Endothelial cell of umbilical vein (primary cell): ENCODE measurements around the gene SLC9B2. TPM values are rescaled to one million over a fixed set of nuclear protein-coding genes. Genes with fewer than 3 reads are reported as not detected.

Experiments
- BruUV-seq: library from RNA; stranded (reverse); fragments of 400-500 nt; replicated peaks from 2 replicates; lab custom pipeline; 2021; lab: Mats Ljungman, UMichigan
- CTCF ChIA-PET: fragments of 300-600, 350-600 bp; sonication (Branson Sonifier 250); formaldehyde crosslinking; loops from one replicate; lab custom pipeline; 2021; ENCODE audit warnings: antibody characterized with exemption, inconsistent platforms; lab: Charles Lee
- POLR2A ChIA-PET: fragments of 300-600, 350-600 bp; sonication (Branson Sonifier 250); formaldehyde crosslinking; loops from one replicate; lab custom pipeline; 2021; ENCODE audit warnings: antibody characterized with exemption, inconsistent platforms; lab: Charles Lee
- DNase-seq: peaks from one replicate; pipeline ENCODE4 v3.0.0-alpha.2; 2011; ENCODE audit warnings: low read depth, low spot score
- FAIRE-seq: peaks from 2 replicates; lab custom pipeline; 2011; peaks lifted over from hg19 to GRCh38; lab: Jason Lieb, UNC
- H2AFZ ChIP-seq: 2 replicates; pipeline ENCODE4 v1.6.0; 2012; ENCODE audit warnings: low read depth, low read length, control low read depth, inconsistent platforms
- H3K27ac ChIP-seq: 2 replicates; pipeline ENCODE4 v1.5.1; 2011; ENCODE audit warnings: low read depth, mild to moderate bottlenecking, control low read depth, low read length, moderate library complexity; ENCODE audit not compliant: insufficient read depth
- H3K27me3 ChIP-seq, 2 experiments: 2 replicates each; pipeline versions ENCODE4 v1.6.0 to v1.6.1; 2011; ENCODE audit warnings: low read length in 2 of 2, mixed read lengths in 1 of 2; ENCODE audit not compliant: control insufficient read depth in 2 of 2, insufficient read depth in 2 of 2
- H3K36me3 ChIP-seq, 2 experiments: 2 replicates in 1 of 2; 3 replicates in 1 of 2; pipeline ENCODE4 v1.5.1; 2011; ENCODE audit warnings: low read length in 2 of 2, mild to moderate bottlenecking in 1 of 2, moderate library complexity in 1 of 2; ENCODE audit not compliant: control insufficient read depth in 2 of 2, insufficient read depth in 2 of 2; ENCODE audit errors: extremely low read depth in 1 of 2
- H3K4me1 ChIP-seq: 3 replicates; pipeline ENCODE4 v1.5.1; 2011; ENCODE audit warnings: mild to moderate bottlenecking, low read length; ENCODE audit not compliant: control insufficient read depth, insufficient read depth; ENCODE audit errors: extremely low read depth
- H3K4me2 ChIP-seq: 2 replicates; pipeline ENCODE4 v1.6.1; 2011; ENCODE audit warnings: low read length, control low read depth, mixed read lengths; ENCODE audit not compliant: insufficient read depth
- H3K4me3 ChIP-seq, 3 experiments: fragments of 200-600 bp in 1 of 3; sonication (generic), shearing (Covaris generic) in 1 of 3; replicated peaks in 1 of 3; 2 replicates each; pipeline ENCODE4 v1.5.1; 2011 to 2016; ENCODE audit warnings: control low read depth in 3 of 3, low read length in 3 of 3, mild to moderate bottlenecking in 2 of 3, inconsistent platforms in 1 of 3, low read depth in 1 of 3, moderate library complexity in 1 of 3; ENCODE audit not compliant: insufficient read depth in 1 of 3
- H3K79me2 ChIP-seq: 2 replicates; pipeline ENCODE4 v1.6.0; 2012; ENCODE audit warnings: low read length, inconsistent platforms; ENCODE audit not compliant: control insufficient read depth, insufficient read depth
- H3K9ac ChIP-seq: replicated peaks from 2 replicates; pipeline ENCODE3; 2011; ENCODE audit warnings: low read length, control low read depth; ENCODE audit not compliant: insufficient read depth; ENCODE audit errors: extremely low read depth
- H3K9me1 ChIP-seq: replicated peaks from 3 replicates; pipeline ENCODE4 v1.6.0; 2011; ENCODE audit warnings: mild to moderate bottlenecking, low read length; ENCODE audit not compliant: control insufficient read depth, insufficient read depth; ENCODE audit errors: extremely low read depth
- H3K9me3 ChIP-seq: replicated peaks from 2 replicates; pipeline ENCODE4 v1.5.1; 2012; ENCODE audit warnings: low read length, inconsistent platforms; ENCODE audit not compliant: control insufficient read depth, insufficient read depth
- H4K20me1 ChIP-seq: replicated peaks from 2 replicates; pipeline ENCODE3; 2011; ENCODE audit warnings: mild to moderate bottlenecking, low read length; ENCODE audit not compliant: control insufficient read depth, insufficient read depth; ENCODE audit errors: extremely low read depth
- EZH2 ChIP-seq: IDR thresholded peaks from 2 replicates; pipeline ENCODE4 v1.6.1; 2012; ENCODE audit warnings: borderline replicate concordance, low read depth, mild to moderate bottlenecking, moderate library complexity, low read length, inconsistent platforms; ENCODE audit not compliant: severe bottlenecking
- FOS ChIP-seq: IDR thresholded peaks from 2 replicates; pipeline ENCODE4 v1.6.1; 2011; ENCODE audit warnings: mild to moderate bottlenecking, low read length, moderate library complexity, borderline replicate concordance; ENCODE audit not compliant: insufficient read depth
- GATA2 ChIP-seq: IDR thresholded peaks from 2 replicates; pipeline ENCODE4 v1.7.0; 2011; ENCODE audit warnings: low read depth, mild to moderate bottlenecking, moderate library complexity, mixed read lengths, low read length; ENCODE audit not compliant: insufficient read length, insufficient read depth
- JUN ChIP-seq: IDR thresholded peaks from 2 replicates; pipeline ENCODE4 v1.6.1; 2011; ENCODE audit warnings: borderline replicate concordance, low read depth; ENCODE audit not compliant: insufficient read length, insufficient read depth
- MYC ChIP-seq: IDR thresholded peaks from one replicate; pipeline ENCODE4 v1.6.1; 2011; ENCODE audit warnings: mild to moderate bottlenecking, low read depth, low read length
- POLR2A ChIP-seq: IDR thresholded peaks from 2 replicates; pipeline ENCODE4 v1.6.1; 2012; ENCODE audit warnings: low read depth, mild to moderate bottlenecking, control low read depth, low read length
- POLR2AphosphoS5 ChIP-seq: IDR thresholded peaks from 2 replicates; pipeline ENCODE4 v1.6.1; 2012; ENCODE audit warnings: low read depth, mild to moderate bottlenecking, control low read depth, low read length, moderate library complexity; ENCODE audit not compliant: insufficient read depth
- dilution Hi-C: fragments of 300-500 bp; cut with MboI; formaldehyde crosslinking; loops from one replicate; pipeline ENCODE4 v1.15.0; 2019; ENCODE audit warnings: low sequenced_read_pairs; ENCODE audit not compliant: extremely low pct_ligation_motif_present
- intact Hi-C: fragments of 100-400 bp; cut with micrococcal nuclease; formaldehyde crosslinking; loops from one replicate; pipeline ENCODE4 v1.10.0; 2022
- polyA plus RNA-seq, 4 experiments: library from polyadenylated mRNA; depleted of rRNA in 3 of 4; stranded (reverse) in 3 of 4; unstranded in 1 of 4; fragments of >200 nt; gene quantifications; 2 replicates each; pipeline versions ENCODE4 v1.2.1 to v1.2.3, GENCODE V29; 2011 to 2012; ENCODE audit warnings: missing spikeins in 1 of 4
- total RNA-seq: library from RNA; stranded (reverse); gene quantifications from 2 replicates; pipeline ENCODE4 v1.2.3, GENCODE V29; 2021
- TF ChIP-seq, protein P1 (sequence below): IDR thresholded peaks from 2 replicates; pipeline ENCODE4 v1.6.1; 2011; ENCODE audit not compliant: insufficient read depth, insufficient read length
- TF ChIP-seq, protein P2 (sequence below), 2 donors: IDR thresholded peaks; 1 replicate in 1 of 2; 2 replicates in 1 of 2; pipeline ENCODE4 v1.5.1; 2011; ENCODE audit warnings: low read length in 2 of 2, mild to moderate bottlenecking in 2 of 2, moderate library complexity in 2 of 2, control low read depth in 1 of 2, inconsistent platforms in 1 of 2, low read depth in 1 of 2; ENCODE audit not compliant: insufficient read depth in 1 of 2; ENCODE audit errors: extremely low read depth in 1 of 2

SLC9B2 gene
- total and polyA plus RNA-seq, 2 donors (not counting 3 experiments of a cell fraction or from before 2014, with no cell fraction given) = 9.6 to 23.5 TPM

DNA sequence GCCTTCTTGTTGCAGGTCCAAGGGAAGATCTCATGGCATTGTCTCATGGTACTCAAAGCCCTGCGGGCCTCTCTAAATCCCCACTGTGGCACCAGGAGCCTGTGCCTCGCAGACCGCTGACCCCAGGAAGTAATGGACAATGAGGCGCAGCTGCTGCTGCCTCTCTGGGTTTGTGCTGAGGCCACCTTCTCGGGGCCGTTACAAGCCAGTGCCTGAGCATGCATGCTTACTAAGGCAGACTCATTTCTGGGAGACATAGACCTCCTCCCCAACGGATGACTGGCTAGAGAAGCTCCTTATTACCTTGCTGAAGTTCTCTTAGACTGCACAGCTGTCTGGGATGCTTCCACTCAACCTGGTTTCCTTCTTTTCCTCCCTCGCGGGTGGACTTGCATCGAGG lies 21.8 kb upstream of the SLC9B2 start:
- no peaks in the 10 kb centered on the region for H3K79me2 ChIP-seq
- dilution Hi-C loops = no loop called here
- no peak for DNase-seq
- H3K4me3 ChIP-seq = no peak overlapping the region
- no peak overlapping the region for H3K9ac ChIP-seq
- BruUV-seq = no TSS peak
- TF ChIP-seq, protein P1, sequence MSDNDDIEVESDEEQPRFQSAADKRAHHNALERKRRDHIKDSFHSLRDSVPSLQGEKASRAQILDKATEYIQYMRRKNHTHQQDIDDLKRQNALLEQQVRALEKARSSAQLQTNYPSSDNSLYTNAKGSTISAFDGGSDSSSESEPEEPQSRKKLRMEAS = no peak
- TF ChIP-seq GATA2 (no peak), FOS (no peak), JUN (no peak), EZH2 (no peak), POLR2A (no peak), POLR2AphosphoS5 (no peak), MYC (no peak)
- TF ChIP-seq, protein P2, sequence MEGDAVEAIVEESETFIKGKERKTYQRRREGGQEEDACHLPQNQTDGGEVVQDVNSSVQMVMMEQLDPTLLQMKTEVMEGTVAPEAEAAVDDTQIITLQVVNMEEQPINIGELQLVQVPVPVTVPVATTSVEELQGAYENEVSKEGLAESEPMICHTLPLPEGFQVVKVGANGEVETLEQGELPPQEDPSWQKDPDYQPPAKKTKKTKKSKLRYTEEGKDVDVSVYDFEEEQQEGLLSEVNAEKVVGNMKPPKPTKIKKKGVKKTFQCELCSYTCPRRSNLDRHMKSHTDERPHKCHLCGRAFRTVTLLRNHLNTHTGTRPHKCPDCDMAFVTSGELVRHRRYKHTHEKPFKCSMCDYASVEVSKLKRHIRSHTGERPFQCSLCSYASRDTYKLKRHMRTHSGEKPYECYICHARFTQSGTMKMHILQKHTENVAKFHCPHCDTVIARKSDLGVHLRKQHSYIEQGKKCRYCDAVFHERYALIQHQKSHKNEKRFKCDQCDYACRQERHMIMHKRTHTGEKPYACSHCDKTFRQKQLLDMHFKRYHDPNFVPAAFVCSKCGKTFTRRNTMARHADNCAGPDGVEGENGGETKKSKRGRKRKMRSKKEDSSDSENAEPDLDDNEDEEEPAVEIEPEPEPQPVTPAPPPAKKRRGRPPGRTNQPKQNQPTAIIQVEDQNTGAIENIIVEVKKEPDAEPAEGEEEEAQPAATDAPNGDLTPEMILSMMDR (IDR thresholded peaks at IDR 0.05; ENCODE audit: extremely low read depth in 1 of 2, insufficient read depth in 1 of 2, low read depth in 1 of 2, low read length in 2 of 2) = no peak
- no peaks in the 10 kb centered on the region for H3K9me3 ChIP-seq
- FAIRE-seq = no peak
- H3K36me3 ChIP-seq = peaks cover 0 to 2% of the 10 kb centered on the region in 2 experiments
- intact Hi-C loops = loop anchor here (2.0 to 10.0 kb wide), 6 partner anchors 80 to 836 kb away; partner anchors contain the start of genes CISD2, SLC9B1 and UBE2D3
- ChIA-PET CTCF (interaction anchor here (1.9 to 3.9 kb wide), 3 partner anchors 53 to 668 kb away, joined by 9 to 32 read pairs (median 17); no protein-coding TSS in a partner anchor), POLR2A (no interaction called here)
- peaks cover 8% of the 10 kb centered on the region for H3K4me1 ChIP-seq
- H3K27ac ChIP-seq = no peak overlapping the region
- H4K20me1 ChIP-seq = no peaks in the 10 kb centered on the region
- no peaks in the 10 kb centered on the region for H3K9me1 ChIP-seq
- no peaks in the 10 kb centered on the region for H3K27me3 ChIP-seq
- peak overlapping the region; percentile 88 for H3K4me2 ChIP-seq
- H2AFZ ChIP-seq = no peak overlapping the region
